SU-DHL-6 (cell line): Measurements from ENCODE around the gene TNS1.

Experiments
- H2AFZ ChIP-seq: fragments of 200-600 bp; sonication (generic); 2 replicates; pipeline ENCODE4 v1.6.1; 2014; ENCODE audit warnings: low read depth, mild to moderate bottlenecking, moderate library complexity, mixed read lengths, antibody characterized with exemption, low read length; ENCODE audit not compliant: severe bottlenecking
- H3F3A ChIP-seq: fragments of 200-600 bp; shearing (Covaris generic); 2 replicates; pipeline ENCODE4 v1.6.0; 2016; ENCODE audit warnings: antibody characterized with exemption, mild to moderate bottlenecking; ENCODE audit not compliant: insufficient read depth
- H3K27ac ChIP-seq: fragments of 200-600 bp; sonication (generic); 2 replicates; pipeline ENCODE4 v1.5.1; 2016; ENCODE audit warnings: low read depth, mild to moderate bottlenecking, low read length, moderate library complexity, mixed read lengths
- H3K27me3 ChIP-seq: fragments of 200-600 bp; sonication (generic), shearing (Covaris generic); 2 replicates; pipeline ENCODE4 v1.6.0; 2014; ENCODE audit warnings: mild to moderate bottlenecking, low read length
- H3K36me3 ChIP-seq: fragments of 200-600 bp; sonication (generic); 2 replicates; pipeline ENCODE4 v1.6.1; 2014; ENCODE audit warnings: mild to moderate bottlenecking, low read length, mixed read lengths
- H3K4me2 ChIP-seq: fragments of 300-600, 200-600 bp; shearing (Covaris generic), sonication (generic); 2 replicates; pipeline ENCODE4 v1.6.0; 2014; ENCODE audit warnings: low read length, low read depth, mild to moderate bottlenecking; ENCODE audit not compliant: poor library complexity, severe bottlenecking
- H3K4me3 ChIP-seq: fragments of 200-600 bp; sonication (generic); 2 replicates; pipeline ENCODE4 v1.5.1; 2014; ENCODE audit warnings: antibody characterized with exemption, low read length, mild to moderate bottlenecking, mixed read lengths; ENCODE audit not compliant: insufficient read depth, poor library complexity, severe bottlenecking
- H3K79me2 ChIP-seq: fragments of 200-600 bp; sonication (generic); 2 replicates; pipeline ENCODE4 v1.6.1; 2014; ENCODE audit warnings: mild to moderate bottlenecking, low read length, moderate library complexity; ENCODE audit not compliant: insufficient read depth
- H3K9ac ChIP-seq: fragments of 200-600 bp; sonication (generic); 2 replicates; pipeline ENCODE4 v1.7.0; 2014; ENCODE audit warnings: mild to moderate bottlenecking, low read length
- H3K9me2 ChIP-seq: fragments of 200-600 bp; sonication (generic); replicated peaks from 2 replicates; pipeline ENCODE4 v1.6.1; 2014; ENCODE audit warnings: low read length; ENCODE audit not compliant: insufficient read depth
- H3K9me3 ChIP-seq: fragments of 200-600 bp; sonication (generic); 2 replicates; pipeline ENCODE4 v1.6.1; 2014; ENCODE audit warnings: low read length, mixed read lengths; ENCODE audit not compliant: insufficient read depth
- H4K20me1 ChIP-seq: fragments of 200-600 bp; sonication (generic); 2 replicates; pipeline ENCODE4 v1.6.1; 2014; ENCODE audit warnings: low read depth, mild to moderate bottlenecking, antibody characterized with exemption, low read length, moderate library complexity, mixed read lengths
- CTCF ChIP-seq: fragments of 200-600 bp; sonication (generic); IDR thresholded peaks from one replicate; pipeline ENCODE4 v1.5.1; 2017; ENCODE audit warnings: antibody characterized with exemption, mild to moderate bottlenecking, low read length, moderate library complexity; ENCODE audit not compliant: insufficient read depth, poor library complexity, severe bottlenecking
- EZH2phosphoT487 ChIP-seq: fragments of 200-600 bp; sonication (generic), shearing (Covaris generic); conservative IDR thresholded peaks from 2 replicates; pipeline ENCODE4 v1.6.1; 2018; ENCODE audit warnings: mild to moderate bottlenecking, antibody characterized with exemption, low read length, moderate library complexity, mixed read lengths

TNS1 gene

GRCh38 chr2:217847115-217847514 lies 155.7 kb downstream of the TNS1 start:
- Histone ChIP-seq H3K36me3 (no peaks in the 10 kb centered on the region), H3F3A (no peaks in the 10 kb centered on the region), H3K27me3 (no peaks in the 10 kb centered on the region), H3K79me2 (no peaks in the 10 kb centered on the region), H3K27ac (no peak overlapping the region), H3K9ac (no peak overlapping the region), H3K4me3 (no peak overlapping the region), H3K4me2 (no peak overlapping the region), H2AFZ (no peak overlapping the region), H4K20me1 (no peaks in the 10 kb centered on the region), H3K9me3 (no peaks in the 10 kb centered on the region), H3K9me2 (no peaks in the 10 kb centered on the region)
- TF ChIP-seq CTCF (no peak), EZH2phosphoT487 (no peak)

GRCh38 chr2:217846321-217846743 lies 156.5 kb downstream of the TNS1 start:
- Histone ChIP-seq H3K27ac (no peak overlapping the region), H4K20me1 (no peaks in the 10 kb centered on the region), H3K9me2 (no peaks in the 10 kb centered on the region), H3F3A (no peaks in the 10 kb centered on the region), H3K79me2 (no peaks in the 10 kb centered on the region), H2AFZ (no peak overlapping the region), H3K9ac (no peak overlapping the region), H3K27me3 (no peaks in the 10 kb centered on the region), H3K4me2 (no peak overlapping the region), H3K4me3 (no peak overlapping the region), H3K9me3 (no peaks in the 10 kb centered on the region), H3K36me3 (no peaks in the 10 kb centered on the region)
- TF ChIP-seq EZH2phosphoT487 = no peak
- no peak for TF ChIP-seq CTCF

- Histone ChIP-seq H3F3A (no peaks in the 10 kb centered on the region), H3K4me3 (no peak overlapping the region), H3K9ac (no peak overlapping the region), H3K36me3 (no peaks in the 10 kb centered on the region), H3K9me2 (no peaks in the 10 kb centered on the region), H3K27me3 (no peaks in the 10 kb centered on the region), H3K9me3 (no peaks in the 10 kb centered on the region), H2AFZ (no peak overlapping the region), H4K20me1 (no peaks in the 10 kb centered on the region), H3K79me2 (no peaks in the 10 kb centered on the region), H3K4me2 (no peak overlapping the region), H3K27ac (no peak overlapping the region)
- TF ChIP-seq CTCF (no peak), EZH2phosphoT487 (no peak)
These were observed 157.5 kb downstream of the TNS1 start for GRCh38 chr2:217845301-217845700.

- no peaks in the 10 kb centered on the region for H3K36me3 ChIP-seq
These were observed 158.1 kb downstream of the TNS1 start for GRCh38 chr2:217844696-217845095.

More at GRCh38 chr2:217844696-217845095, 158.1 kb downstream of the TNS1 start:
- Histone ChIP-seq H3K79me2 (no peaks in the 10 kb centered on the region), H3K9ac (no peak overlapping the region), H3K27me3 (no peaks in the 10 kb centered on the region), H3K4me3 (no peak overlapping the region), H3K4me2 (no peak overlapping the region), H4K20me1 (no peaks in the 10 kb centered on the region), H3K9me3 (no peaks in the 10 kb centered on the region), H3K9me2 (no peaks in the 10 kb centered on the region), H2AFZ (no peak overlapping the region), H3F3A (no peaks in the 10 kb centered on the region), H3K27ac (no peak overlapping the region)
- no peak for TF ChIP-seq CTCF
- TF ChIP-seq EZH2phosphoT487 = no peak
